Endothelial cell of umbilical vein (primary cell): ENCODE measurements around the gene CDK12.

ENCODE experiments used
- EZH2 ChIP-seq: IDR thresholded peaks from 2 replicates; pipeline ENCODE4 v1.6.1; 2012; ENCODE audit warnings: borderline replicate concordance, low read depth, mild to moderate bottlenecking, moderate library complexity, low read length, inconsistent platforms; ENCODE audit not compliant: severe bottlenecking
- FOS ChIP-seq: IDR thresholded peaks from 2 replicates; pipeline ENCODE4 v1.6.1; 2011; ENCODE audit warnings: mild to moderate bottlenecking, low read length, moderate library complexity, borderline replicate concordance; ENCODE audit not compliant: insufficient read depth
- POLR2A ChIP-seq: IDR thresholded peaks from 2 replicates; pipeline ENCODE4 v1.6.1; 2012; ENCODE audit warnings: low read depth, mild to moderate bottlenecking, control low read depth, low read length
- POLR2AphosphoS5 ChIP-seq: IDR thresholded peaks from 2 replicates; pipeline ENCODE4 v1.6.1; 2012; ENCODE audit warnings: low read depth, mild to moderate bottlenecking, control low read depth, low read length, moderate library complexity; ENCODE audit not compliant: insufficient read depth
- TF ChIP-seq, protein P1 (sequence below), 2 donors: IDR thresholded peaks; 1 replicate in 1 of 2; 2 replicates in 1 of 2; pipeline ENCODE4 v1.5.1; 2011; ENCODE audit warnings: low read length in 2 of 2, mild to moderate bottlenecking in 2 of 2, moderate library complexity in 2 of 2, control low read depth in 1 of 2, inconsistent platforms in 1 of 2, low read depth in 1 of 2; ENCODE audit not compliant: insufficient read depth in 1 of 2; ENCODE audit errors: extremely low read depth in 1 of 2

DNA sequence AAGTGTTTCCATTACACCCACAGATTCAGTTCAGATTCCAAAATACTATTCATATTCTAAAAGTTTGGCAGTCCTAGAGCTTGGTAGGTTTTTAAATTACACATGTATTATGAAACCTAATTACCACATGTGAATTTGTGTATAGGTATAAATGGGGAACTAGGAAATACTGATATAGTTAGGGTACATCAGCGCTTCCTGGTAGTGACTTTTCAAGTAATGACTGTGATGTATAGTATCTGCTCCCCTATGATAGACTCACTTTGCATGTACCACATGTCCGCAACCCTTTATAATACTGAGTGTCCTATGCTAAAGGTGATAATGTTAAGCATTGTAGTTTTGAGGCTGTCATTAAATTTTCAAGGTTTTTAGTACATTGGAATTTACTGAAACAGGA lies 22.9 kb downstream of the CDK12 start:
- no peak for TF ChIP-seq FOS
- TF ChIP-seq, protein P1, sequence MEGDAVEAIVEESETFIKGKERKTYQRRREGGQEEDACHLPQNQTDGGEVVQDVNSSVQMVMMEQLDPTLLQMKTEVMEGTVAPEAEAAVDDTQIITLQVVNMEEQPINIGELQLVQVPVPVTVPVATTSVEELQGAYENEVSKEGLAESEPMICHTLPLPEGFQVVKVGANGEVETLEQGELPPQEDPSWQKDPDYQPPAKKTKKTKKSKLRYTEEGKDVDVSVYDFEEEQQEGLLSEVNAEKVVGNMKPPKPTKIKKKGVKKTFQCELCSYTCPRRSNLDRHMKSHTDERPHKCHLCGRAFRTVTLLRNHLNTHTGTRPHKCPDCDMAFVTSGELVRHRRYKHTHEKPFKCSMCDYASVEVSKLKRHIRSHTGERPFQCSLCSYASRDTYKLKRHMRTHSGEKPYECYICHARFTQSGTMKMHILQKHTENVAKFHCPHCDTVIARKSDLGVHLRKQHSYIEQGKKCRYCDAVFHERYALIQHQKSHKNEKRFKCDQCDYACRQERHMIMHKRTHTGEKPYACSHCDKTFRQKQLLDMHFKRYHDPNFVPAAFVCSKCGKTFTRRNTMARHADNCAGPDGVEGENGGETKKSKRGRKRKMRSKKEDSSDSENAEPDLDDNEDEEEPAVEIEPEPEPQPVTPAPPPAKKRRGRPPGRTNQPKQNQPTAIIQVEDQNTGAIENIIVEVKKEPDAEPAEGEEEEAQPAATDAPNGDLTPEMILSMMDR (IDR thresholded peaks at IDR 0.05; ENCODE audit: extremely low read depth in 1 of 2, insufficient read depth in 1 of 2, low read depth in 1 of 2, low read length in 2 of 2): no peak
- no peak for TF ChIP-seq EZH2
- no peak for TF ChIP-seq POLR2A
- no peak for TF ChIP-seq POLR2AphosphoS5
